GM21381 (cell line): ENCODE data around the gene GPR31.

Experiments
- ATAC-seq: cut with Tn5 transposase; IDR thresholded peaks from one replicate; pipeline ENCODE4 v1.9.1; 2021; ENCODE audit warnings: mild to moderate bottlenecking, moderate library complexity; ENCODE audit not compliant: unreplicated experiment

GPR31 gene

DNA sequence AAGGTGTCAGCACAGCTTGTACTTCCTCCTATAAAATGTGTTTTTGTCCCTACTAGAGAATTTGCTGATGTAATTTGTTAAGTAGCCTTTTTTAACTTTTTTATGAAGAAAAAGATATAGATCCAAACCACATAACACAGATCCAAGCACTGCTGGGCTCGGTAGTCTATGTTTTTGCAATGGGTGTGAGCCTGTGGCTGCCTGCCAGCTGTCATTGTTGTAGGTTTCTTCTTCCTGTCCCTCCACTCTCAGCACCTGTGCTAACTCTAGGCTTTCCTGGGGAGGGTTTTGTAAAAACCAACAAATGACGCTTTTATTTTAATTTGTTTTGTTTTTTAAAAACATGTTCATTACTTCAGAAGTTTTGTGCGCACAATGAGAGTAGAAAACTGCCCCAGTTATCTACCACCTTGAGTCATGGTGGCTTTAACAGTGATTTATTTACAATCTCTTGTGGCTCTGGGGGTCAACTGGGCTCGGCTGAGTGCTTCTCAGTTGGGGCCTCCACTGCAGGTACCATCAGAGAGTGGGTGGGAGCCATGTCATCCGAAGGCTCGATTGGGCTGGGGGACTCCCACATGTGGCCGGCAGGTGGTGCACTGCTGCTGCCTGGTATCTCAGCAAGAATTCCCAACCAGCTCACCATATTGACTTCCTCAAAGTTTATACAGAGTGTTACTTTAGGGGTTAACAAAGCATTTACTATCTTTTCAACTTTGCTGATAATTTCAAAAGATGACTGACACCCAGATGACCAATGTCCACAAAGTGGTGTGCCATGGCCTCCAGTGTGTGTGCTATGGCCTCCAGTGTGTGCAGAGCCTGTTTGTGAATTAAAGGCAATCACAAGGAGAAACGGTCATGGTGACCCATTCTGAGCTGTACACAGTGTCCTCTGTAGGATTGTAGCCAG is 37.9 kb downstream of the GPR31 start:
- no peak for ATAC-seq

DNA sequence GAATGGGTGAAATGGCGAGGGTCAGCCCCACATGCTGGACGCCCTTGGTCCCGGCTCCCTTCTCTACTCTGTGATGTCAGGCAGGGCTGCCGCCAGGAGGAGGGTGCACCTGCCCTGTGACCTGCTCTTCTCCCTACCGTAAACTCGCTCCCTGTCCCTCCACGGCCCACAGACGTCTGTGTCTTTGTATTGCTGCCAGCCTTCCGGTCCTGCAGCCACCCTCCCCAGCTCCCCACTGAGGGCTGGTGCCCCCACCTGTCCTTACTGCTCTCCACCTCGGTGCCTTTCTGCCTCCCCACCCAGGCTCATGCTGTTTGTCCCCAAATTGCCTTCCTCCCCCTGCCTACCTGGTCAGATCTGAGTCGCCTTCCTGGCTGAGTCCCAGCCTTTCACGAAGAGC is 38.9 kb downstream of the GPR31 start:
- no peak for ATAC-seq

DNA sequence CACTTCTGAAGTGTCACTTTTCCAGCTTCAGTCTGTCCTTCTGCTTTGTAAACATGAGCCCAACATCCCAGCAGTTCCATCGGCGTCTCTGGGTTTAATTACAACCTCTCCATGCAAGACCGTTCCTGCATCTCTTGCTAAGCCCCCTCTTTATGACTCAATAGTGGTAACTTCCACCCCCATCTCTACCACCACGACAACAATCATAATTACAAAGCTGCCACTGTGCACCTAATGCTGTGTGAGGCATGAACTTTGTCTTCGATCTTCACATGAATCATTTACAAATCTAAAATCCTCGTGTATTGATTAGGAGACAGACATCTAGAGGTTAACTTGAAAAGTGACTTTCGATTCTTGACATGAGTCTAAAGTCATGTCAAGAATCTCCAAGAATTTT is 39.8 kb downstream of the GPR31 start:
- ATAC-seq: no peak

DNA sequence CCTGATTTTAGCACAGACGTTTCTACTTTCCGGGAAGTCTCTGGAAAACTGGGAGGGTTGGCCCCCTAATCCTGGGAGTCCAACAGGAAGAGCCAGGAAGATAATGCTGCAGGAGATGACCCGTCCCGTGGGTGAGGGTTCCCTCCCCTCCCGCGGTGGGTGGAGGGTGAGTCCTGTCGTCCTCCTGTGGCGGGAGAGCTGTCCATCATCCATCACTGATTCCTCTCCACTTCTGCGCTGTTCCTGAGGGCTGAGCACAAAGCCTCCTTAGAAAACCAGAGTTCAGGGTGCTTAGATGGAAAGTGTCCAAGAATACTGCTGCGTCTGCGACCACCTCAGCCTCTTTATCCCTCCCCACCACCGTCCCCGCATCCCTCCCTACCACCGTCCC is 40.9 kb downstream of the GPR31 start:
- no peak for ATAC-seq

DNA sequence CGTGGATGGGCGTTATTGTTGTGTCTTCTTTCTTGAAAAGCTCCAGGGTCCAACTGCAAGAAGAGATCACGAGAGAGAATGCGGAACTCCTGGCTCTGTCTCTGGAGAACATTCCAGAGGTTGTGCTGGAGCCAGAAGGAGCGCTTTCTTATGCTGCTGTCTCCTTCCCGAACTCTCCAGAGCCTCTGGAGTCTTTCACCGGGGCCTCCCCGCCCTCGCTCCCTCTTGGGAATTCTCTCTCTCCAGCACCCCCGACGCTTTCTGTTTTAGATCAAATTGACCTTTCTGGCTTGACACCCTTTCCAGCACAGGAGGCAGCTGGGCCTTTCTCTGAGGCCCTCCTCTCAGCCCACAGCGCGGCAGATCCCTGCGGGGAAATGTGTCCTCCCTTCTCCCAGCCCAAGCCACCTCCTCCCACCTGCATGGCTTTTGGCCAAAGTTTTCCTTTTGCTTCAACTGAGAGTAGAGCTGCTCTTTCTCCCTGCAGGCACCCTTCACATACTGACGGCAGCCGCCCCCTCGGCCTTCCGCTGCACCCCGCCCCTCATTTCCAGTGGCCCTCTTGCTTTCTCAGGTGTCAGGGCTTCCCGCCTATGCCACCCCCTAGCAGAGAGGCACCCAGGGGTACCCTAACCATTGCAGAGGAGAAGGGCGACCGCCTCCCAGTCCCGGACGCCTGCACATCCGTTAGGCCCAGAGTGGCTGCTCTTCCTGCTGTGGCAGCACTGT is 41.5 kb downstream of the GPR31 start:
- no peak for ATAC-seq

DNA sequence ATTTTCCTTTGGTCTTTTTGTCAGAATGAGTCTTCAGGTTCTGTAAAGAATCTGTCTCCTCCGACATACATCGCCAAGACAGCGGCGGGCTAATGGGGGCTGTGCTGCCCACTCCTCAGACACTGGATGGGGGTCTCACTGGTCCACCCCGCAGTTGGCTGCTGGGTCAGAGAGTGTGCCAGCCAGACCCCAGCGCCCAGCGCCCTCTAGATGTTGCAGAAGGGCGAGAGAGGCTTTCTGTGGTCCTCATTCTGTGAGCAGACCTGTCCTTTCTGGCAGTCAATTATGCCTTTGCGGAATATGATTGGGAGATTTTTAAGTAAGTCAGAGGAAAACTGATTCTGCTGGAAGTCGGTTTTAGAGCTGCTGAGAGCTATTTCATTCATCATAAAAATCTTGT is 42.7 kb downstream of the GPR31 start:
- no peak for ATAC-seq

DNA sequence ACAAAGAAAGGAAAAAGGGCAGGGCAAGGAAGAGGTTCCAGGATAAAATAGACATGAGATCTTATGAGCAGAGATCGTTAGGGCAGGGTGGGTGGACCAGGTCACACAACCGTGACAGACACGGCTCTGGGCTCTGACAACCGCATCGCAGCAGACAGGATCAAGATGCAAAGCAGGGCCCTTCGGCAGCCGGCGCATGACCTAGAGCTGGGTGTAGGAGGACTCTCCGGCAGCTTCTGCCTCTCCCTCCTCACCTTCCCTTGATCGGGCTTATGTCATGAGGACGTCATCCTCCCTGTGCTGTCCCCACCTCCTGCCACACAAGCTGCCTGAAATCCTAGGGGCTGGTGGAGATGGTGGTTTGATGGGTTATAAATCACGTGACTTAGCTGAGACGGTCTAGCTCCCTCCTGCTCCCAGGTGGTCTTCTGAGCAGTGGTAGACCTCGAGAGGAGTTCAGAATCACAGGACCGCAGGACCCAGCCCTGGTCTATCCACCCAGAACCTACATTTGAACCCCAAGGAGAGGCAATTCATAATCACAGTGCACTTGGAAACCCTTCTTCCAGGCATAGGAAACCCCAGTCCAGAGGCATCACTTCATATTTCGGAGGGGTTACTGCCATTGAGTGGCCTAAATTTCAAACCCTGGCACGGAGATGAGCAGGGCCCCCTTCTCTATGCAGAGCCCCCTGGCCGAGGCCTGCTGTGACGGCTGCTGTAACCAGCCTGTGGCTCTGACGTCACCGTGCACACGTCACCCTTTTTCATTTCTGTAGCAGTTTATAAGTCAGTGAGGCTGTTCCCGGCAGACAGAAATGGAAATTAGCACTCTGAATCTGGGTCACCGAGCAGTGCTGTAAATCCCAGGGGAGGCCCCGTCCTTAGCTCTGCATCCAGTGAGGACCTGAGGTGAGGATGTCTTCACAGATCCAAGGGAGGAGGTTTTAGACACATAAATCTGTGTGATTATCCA is 43.6 kb downstream of the GPR31 start:
- peak; percentile 81 for ATAC-seq

DNA sequence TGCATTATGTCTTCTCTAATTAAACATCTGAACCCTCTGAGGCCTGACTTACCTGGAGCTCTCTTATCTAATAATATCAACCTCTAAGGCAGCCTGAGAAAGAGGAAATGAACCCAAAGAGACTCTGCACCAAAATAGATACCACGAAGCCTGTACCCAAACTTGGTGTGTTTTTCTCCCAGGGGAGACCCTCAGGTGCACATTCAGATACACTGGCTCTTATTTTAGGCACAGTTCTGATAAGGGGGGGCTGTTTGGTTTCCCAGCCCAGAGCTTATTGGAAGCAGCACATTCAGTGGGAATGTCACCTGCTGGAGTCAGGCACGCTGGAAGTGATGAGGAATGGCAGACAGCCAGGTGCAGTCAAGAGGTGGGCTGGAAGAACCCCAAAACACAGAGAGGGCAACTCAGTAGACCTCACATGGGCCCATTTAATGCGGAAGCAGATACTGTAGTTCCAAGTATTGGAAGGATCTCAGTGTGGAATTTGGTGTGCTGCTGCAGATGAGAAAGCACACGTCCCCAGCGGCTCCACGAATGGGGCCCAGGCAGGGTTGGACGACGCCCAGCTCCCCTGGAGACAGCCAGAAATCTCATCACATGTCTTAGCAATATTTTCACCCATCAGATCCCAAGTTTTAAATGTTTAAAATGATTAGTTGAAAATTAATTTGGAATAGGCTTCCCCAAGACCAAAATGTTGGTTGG is 44.6 kb downstream of the GPR31 start:
- peak; percentile 41 for ATAC-seq

DNA sequence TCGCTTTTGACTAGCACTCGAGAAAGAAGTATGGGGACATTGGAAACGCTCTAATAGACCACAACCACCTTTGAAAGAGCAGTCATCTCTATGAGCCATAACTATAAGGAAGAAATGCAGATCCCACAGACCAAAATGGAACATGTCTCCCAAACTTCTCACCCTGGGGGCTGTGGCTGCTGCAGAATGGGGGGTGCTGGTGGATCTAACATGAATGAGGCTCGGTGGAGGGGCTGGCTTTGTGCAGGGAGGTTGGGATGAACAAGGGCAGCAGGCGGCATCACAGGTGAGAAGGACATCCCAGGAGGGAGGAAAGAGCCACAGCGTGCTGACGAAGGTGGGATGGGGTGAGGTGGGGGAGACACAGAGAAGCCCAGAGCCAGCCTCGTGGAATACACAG is 45.4 kb downstream of the GPR31 start:
- no peak for ATAC-seq

DNA sequence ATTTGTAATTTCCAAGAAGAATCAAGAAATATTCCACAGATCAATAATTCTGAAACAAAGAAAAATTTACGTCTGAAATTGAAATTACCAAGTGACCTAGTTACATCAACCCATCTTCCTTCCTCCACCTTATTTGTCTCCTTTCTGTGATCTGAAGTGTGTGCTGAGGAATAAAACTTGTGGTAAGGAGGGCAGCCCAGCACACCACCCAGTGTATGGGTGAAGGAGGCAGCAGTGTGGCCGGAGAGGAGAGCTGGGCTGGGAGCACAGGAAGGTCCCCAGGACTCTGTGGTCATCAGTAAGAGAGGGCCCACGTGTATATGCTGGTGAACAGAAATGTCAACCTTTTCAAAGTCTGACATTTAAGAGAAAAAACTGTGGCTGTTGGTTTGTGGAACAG is 46.2 kb downstream of the GPR31 start:
- ATAC-seq: no peak

DNA sequence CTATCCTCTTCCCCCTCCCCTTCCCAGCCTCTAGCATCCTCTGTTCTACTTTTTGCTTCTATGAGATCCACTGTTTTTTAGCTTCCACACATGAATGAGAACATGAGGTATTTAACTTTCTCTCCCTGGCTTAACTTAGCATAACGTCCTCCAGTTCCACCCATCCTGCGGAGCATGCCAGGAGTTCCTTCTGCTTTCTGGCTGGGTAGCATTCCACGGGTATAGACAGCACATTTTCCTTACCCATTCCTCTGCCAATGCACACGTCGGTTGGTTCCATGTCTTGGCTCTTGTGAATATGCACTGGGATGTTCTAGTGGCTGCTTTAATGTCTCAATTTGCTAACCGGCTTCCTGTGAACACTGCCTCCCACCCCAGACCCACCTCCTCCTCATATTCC is 48.1 kb downstream of the GPR31 start:
- no peak for ATAC-seq

DNA sequence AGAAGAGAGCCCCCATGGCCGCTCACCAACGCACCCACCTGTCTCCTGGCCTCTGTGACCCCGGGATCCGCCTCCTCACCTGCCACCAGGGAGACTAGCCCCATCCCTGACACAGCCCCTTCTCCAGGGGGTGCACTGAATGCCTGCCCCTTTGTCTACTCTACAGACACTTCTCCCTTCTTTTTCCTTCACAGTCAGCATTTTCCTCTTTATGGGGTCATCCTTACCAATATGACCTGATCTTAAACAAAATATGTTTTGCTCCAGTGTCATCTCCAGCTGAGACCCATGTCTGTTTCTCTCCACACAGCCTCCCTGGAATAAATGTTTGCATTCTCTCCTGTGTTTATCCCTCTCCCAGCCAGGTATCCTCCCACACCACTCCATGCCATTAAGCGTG is 49.5 kb downstream of the GPR31 start:
- ATAC-seq: no peak

DNA sequence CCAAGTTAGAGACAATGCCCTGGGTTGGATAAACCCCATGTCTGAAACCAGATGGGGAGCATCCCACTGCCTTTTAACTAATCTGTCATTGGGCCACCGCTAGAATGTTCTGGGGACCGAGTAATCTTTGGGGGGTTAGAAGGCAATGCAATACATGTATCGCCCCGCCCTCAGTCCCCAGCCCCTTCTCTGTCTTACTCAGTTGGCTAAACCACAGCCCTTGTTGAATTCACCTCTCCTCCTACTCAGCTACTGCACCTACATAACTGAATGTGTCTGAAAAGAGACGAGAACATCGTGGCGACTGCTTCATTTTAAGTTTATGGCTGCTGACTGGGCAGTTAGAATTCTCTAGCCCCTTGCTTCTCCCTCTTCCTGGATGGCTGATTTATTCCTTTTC is 50.0 kb downstream of the GPR31 start:
- no peak for ATAC-seq

DNA sequence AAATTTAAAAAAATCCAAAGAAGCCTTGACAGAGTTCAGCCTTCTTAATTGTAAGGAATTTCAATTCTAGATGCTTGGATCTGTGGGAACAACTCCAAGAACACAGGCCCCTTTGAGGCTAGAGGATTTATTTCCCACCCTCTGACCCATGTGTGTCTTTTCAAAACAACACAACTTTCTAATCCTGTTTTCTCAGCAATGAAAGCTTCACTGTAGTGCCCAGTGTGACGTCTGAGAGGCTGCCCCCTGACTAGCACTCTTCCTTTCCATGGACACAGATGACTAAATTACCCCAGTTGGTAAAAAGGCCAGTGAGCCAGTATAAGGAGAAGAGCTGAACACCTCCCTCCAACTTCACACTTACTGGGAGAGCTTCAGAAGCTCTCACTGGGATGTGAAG is 51.4 kb downstream of the GPR31 start:
- ATAC-seq: no peak
